Jurkat, Clone E6-1 (cell line): ENCODE data around the gene SLC27A1.
A peak's percentile ranks its signal among the peaks of the same experiment; 100 is the strongest.

Experiments
- DNase-seq: peaks from one replicate; pipeline ENCODE4 v3.0.0-alpha.2; 2011; ENCODE audit warnings: low read depth, low spot score
- H3K4me3 ChIP-seq: 2 replicates; pipeline ENCODE4 v1.5.1; 2011; ENCODE audit warnings: mild to moderate bottlenecking, low read length, control low read depth, moderate library complexity

Gene SLC27A1

GRCh38 chr19:17553256-17553655, 82.9 kb downstream of the SLC27A1 start:
- no peak for DNase-seq
- H3K4me3 ChIP-seq = no peak overlapping the region

GRCh38 chr19:17554968-17555479, 84.7 kb downstream of the SLC27A1 start:
- no peak for DNase-seq
- peak overlapping the region; percentile 48 for H3K4me3 ChIP-seq

GRCh38 chr19:17555480-17555928, 85.2 kb downstream of the SLC27A1 start, which contains the start of gene COLGALT1:
Gene COLGALT1 (plus strand): TSS chr19:17555649. CDS start chr19:17555714, 65 bp downstream.
- peak; percentile 98 for DNase-seq
- peak within 1 kb of the TSS; percentile 72 for H3K4me3 ChIP-seq
